C4-2B (cell line): ENCODE results near the gene MINDY4.

ENCODE experiments used
- CTCF ChIP-seq: fragments of 450-650 bp; conservative IDR thresholded peaks from 2 replicates; pipeline ENCODE4 v1.5.1; 2017; ENCODE audit warnings: mild to moderate bottlenecking
- ZFX ChIP-seq: fragments of 450-650 bp; IDR thresholded peaks from 2 replicates; pipeline ENCODE4 v1.6.1; 2017

GRCh38 chr7:30775992-30776391 is 4.8 kb downstream of the MINDY4 start:
- no peak for TF ChIP-seq CTCF
- no peak for TF ChIP-seq ZFX
